GM18511 (cell line): ENCODE results near the gene VSTM2L.

Source experiments
- ATAC-seq: cut with Tn5 transposase; IDR thresholded peaks from one replicate; pipeline ENCODE4 v1.9.1; 2021; ENCODE audit warnings: mild to moderate bottlenecking, moderate library complexity; ENCODE audit not compliant: unreplicated experiment

Gene VSTM2L

DNA sequence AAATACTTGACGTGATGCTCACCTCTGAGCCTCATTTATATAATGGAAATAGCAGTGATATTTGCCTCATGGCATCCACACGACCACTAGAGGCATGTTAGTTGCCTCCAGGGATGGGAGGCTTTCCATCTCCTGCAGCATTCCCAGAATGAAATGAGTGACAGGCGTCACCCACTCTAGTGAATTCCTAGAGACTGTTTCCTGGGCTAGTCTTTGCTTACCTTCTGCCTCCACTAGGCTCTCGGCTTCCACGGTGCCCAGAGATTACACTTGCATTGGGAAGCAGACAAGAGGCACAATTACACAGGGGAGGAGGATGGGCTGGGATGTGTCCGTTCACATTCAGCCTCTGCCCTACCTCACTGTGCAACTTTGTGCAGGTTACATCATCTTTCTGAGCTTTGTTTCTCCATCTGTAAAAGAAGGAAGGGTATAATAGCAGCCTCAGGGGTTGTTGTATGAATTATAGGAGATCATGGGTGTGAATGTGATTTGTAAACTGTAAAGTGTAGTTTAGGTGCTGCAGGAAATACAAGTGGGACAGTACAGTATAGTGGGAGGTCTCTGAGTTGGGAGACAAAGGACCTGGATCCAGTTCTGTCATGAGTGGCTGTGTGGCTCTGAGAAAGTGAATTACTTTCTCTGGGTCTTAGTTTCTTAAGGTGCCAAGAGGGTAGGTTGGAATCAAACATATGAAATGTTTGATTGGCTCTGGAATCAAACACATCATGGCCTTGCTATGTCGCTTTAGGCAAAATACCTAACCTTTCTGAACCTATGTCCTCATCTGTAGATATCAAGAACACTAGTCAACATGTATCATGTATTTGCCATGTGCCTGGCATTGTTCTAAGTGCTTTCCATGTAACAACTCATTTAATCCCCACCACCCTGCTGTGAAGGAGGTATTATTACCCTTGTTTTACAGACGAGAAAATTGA is 3.6 kb upstream of the VSTM2L start:
- ATAC-seq, result no peak

DNA sequence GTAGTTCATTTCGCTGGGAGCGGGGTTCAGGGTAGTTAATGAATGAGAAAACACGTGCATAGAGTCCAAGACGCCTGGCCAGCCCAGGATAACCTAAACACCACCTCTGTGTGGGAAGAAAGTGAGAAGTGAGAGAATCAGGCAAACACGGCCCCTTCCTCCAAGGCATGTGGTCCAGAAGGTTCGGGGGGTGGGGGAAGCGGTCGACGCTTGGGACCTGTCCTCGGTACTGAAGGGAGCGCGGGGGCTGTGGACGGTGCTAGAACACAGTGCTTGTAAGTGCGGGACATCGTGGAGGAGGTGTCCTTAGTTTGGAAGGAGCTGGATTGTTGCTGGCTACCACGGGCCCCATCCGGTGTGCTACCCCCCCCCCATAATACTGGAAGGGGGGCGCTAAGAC is 1.7 kb upstream of the VSTM2L start:
- no peak for ATAC-seq

DNA sequence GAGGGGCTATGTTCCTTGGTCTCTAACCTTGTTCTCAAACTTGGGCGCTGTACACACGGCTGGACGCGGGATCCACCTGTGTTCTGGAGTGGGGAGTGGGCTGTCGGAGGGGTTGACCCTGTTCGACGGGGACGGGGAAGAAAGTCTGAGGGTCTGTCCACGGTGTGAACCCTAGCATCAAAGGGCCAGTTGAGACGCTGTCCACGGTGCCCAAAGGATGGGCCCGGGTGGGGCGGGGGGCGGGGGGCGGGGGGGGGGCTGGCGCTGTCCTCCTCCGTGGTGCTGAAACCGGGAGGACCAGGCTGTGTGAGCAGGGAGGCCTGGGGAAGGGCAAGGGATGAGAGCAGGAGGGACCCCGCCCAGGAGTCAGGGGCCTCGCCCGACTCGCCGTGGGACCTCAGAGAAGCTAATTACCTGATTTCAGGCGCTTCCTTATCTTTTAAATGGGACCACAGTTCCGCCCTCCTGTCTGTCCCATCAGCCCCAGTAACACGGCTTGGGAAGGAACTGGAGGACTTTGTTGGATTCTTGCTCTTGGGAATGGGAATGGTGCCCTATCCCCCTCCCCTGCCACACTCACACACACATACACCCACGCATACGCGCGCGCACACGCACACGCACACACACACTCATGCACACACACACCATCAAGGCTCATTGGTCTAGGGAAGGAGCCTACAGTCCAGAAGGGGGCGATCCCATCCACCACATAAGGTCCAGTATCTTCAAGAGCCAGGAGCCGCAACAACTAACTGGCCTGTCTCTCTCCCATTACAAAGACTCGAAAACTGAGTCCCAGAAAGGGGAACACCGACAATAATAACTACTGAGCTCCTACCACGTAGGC is 1.0 kb upstream of the VSTM2L start:
- ATAC-seq, result no peak

DNA sequence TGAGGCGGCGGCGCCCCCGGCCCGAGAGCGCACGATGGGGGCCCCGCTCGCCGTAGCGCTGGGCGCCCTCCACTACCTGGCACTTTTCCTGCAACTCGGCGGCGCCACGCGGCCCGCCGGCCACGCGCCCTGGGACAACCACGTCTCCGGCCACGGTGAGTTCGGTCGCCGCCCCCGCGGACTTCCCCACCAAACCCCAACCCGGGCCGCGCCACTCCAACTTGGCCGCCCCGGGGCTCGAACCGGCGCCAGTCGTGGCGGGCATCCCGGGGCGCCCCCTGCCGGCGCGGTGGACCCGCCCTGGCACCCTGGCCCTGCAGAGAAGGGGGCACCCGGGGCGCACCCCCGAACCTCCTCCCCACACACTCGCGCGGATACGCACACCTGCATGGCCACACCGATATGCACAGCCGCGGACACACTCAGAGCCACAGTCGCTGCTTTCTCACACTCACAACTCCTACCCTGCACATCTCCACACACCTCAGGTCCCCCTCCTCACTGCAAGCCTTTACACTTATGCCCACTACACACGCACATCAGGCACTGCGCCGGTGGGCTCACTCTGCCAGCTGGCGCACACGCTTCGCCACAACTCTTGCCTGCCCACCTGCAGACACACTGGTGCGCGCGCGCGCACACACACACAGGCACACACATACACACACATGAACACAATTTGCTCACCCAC is 535 bp downstream of the VSTM2L start:
- ATAC-seq, result no peak

DNA sequence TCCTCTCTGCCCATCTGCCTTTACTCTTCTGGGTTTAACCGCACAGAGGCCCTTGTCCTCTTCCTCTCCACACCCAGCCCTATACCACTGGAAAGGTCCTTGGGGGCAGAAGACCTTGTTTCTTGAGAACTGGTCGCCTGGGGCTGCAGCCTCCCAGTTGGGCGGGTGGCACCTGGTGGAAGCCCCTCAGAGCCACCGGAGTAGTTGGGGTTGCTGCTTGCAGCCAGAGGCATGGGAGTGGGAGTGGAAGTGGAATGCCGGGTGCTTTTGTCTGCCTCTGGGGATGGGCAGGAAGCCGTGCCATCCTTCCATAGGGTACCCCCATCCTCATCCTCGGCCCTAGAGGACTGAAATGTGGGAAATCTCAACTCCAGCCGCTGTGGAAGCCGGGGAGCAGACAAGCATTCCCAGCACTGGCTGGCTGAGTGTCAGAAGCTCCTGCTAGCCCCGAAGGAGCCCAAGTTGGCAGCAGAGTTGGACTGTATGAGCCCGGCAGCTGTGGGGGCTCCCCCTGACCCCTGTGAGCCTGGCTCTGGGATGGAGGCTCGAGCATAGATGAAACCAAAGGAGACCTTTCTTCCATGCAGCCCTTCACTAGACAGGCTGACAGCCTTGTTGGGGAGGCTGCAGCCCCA is 1.2 kb downstream of the VSTM2L start:
- no peak for ATAC-seq

DNA sequence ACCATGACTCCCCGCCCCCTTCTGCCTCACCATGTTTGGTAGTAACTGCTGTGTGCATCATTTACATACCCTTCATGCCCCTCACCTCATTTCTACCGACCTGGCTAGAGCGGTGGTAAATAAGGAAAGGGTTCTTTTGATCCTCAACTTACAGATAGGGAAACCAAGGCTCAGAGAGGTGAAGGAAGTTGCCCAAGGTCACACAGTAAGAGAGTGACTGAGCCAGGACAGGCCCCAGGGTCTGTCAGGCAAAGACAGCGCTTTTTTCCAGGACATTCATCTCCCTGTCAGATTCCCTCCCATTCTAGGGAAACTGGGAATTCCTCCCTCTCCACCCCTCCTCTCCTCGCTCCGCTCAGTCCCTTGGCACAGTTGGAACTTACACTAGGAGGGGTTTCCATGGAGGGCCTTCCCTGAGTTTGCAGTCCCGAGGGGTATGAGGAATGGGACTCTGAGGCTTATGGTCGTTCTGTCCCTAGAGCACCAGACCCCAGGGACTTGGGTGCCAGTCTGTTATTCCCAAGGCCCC is 2.0 kb downstream of the VSTM2L start:
- no peak for ATAC-seq

DNA sequence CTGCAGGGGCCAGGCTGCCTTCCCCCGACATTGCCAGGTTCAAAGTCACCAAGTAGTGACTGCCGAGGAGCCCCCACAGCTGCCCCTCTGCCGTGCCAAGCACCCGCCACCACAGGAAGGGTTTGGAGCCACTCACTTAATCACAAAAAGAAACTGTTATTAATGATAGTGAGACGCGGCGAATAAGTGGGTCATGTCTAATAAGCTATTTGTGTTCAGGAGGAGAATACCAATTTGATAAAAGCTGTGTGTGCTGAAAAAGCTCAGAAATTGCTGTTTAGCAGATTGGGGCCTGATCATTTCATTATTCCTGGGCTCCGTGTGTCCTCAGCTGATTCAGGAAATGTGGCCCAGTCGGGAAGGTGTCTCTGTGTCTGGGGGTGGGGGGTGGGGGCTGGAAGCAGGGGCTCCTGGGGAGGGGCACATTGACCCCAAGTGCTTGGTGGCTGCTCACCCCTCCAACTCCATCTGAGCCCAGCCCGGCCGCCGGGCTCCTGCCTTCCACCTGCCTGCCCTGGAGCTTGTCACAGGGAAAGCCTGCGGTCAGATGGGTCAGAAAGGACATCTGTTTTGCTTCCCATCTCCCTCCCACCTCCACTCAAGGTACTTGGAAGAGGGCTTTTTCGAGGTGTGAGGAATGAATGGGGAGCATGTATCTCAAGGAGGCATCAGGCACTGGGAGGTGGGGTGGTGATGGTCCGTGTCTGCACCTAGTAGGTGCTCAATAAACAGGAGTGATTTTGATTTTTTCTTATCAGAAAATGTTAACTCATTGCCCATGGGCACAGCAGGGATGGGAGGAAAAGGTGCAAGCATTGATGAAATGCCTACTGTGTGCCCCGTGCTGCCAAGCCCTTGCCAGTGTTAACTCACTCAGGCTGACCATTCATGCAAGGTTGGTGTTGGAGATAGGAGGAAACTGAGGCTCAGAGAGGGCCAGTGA is 3.0 kb downstream of the VSTM2L start:
- ATAC-seq, result no peak

DNA sequence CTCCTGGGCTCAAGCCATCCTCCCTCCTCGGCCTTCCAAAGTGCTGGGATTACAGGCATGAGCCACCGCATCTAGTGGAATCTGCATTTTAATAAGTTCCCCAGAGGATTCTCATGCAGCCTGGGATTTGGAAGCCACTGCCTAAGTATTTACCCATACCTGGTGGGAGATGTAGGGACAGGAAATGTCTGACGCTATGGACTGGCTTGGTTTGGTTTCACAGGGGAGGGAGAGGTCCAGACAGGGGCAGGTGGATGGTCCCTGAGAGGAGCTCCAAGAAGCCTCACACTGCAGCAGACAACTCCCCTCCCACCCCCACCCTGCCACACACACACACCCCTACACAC is 4.4 kb downstream of the VSTM2L start:
- ATAC-seq, result no peak

DNA sequence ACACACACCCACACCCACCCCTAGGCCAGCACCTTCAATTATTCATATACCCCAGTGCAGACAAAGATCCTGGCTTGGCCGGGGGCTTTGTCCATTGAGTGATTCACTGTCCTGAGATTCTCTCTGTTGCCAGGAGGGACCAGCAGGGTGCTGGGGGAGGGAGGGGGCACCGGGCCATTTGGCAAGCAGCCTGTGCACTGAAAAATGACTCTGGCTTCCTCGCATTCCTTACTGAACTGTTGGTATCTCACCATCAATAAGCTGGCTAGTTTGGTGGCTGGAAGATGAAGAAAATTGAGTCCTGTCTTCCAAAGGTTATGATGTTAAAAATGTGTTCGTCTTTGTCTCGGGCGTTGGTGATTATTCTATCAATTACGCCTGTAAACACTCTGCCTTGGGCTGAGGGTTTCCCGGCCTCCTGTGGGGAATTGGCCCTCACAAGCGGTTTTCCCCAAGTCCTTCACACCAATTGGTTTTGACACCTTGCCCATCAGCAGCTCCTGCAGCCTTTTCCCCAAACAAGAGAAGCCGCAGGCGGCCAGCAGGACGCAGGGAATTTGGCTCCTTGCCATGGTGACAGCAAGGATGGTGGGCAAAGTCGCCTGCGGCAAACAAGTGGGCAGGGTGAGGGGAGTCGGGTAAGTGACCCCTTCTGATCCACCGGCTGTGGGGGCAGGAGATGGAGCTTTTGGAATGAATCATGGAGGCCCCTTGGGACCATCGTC is 4.9 kb downstream of the VSTM2L start:
- no peak for ATAC-seq

DNA sequence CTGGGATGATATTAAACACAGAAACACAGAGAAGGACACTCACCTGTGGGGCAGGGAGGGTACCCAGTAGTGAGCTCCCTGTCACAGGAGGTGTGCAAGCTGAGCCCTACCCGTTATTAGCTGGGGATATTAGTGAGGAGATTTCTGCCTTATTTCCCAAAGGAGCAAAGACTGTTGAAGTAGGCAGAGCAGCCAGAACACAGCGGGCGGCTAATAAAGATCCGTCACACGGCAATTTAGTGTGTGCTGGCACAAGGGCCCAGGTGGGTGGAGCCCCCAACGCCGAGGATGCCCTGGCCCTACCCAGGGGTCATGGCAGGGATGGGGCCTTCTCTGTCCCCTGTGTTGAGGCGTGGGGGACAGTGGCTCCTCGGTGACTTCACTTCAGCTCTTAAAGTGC is 8.3 kb downstream of the VSTM2L start:
- no peak for ATAC-seq

DNA sequence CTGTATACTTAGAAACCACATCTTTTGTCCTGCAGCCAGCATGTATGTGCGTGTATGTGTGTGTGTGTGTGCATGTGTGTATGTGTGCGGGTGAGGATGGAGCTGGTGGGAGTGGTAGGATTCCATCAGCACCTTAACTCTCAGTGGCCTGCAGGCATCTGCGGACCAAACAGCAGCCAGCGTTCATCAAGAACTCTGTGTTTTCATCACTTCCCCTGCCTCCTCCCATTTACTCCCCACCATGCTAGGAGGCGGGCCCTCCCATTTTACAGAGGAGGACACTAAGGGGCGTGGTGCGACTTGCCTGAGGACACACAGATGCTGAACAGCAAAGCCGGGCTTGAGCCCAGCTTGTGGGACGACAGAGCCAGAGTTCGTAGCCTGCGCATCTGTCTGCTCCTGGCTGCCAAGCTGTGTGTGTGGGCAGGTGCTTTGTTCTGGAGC is 8.9 kb downstream of the VSTM2L start:
- no peak for ATAC-seq

DNA sequence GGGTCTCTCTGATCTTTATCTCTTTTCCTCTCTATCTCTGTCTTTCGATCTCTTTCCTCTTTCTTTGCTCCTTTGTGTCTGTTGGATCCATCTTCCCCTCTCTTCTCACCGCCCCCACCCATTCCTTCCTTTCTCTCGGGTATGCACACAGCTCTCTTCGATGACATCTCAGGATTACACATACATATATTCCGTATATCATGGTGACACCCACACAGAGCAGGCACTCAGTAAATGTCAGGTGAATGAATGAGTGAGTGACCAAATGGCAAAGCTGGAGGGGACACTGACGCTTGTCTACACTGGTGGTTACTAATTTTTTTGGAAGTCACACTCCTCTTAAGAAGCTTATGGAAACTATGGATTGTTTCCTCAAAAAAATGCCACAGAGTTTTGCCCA is 9.9 kb downstream of the VSTM2L start:
- ATAC-seq, result no peak

DNA sequence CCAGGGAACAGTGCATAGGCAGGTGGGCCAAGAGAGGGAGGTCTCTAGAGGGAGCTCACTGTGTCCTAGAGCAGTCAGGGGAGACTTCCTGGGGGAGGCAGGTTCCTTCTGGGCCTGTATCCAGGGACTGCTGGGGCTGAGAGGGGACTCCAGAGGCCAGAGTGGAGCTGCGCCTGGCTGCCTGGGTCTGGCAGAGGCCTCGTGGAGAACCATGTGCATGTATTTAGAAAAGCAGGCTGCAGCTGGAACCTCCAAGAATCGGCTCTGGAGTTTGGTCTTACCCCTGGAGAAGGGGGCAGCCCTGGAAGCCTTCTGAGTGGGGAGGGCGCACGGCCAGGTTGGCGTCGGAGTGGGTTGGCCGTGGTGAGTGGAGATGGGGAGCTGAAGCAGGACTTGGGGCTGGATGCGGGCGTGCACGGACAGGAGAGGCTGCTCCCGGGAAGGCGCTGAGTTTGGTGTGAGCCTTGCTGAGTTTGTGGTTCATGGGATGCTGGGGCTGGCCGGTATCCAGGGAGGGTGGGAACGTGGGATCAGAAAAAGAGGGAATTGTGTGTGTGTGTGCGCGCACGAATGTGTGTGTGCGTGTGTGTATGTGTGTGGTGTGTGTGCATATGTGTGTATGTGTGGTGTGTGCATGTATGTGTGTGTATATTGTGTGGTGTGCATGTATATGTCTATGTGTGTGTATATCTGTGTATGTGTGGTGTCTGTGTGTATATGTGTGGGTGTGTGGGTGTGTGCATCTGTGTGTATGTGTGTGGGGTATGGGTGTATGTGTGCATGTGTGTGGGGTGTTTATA is 10.8 kb downstream of the VSTM2L start:
- no peak for ATAC-seq

DNA sequence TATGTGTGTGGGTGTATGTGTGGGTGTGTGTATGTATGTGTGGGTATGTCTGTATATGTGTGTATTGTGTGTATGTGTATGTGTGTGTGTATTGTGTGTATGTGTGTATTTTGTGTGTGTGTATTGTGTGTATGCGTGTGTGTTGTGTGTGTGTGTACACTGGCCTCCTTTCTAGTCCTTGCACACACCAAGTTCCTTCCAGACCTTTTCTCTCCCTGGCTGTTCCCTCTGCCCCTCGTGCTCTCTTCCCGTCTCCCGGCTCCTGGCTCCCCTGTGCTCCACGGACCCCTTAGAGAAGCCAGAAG is 11.4 kb downstream of the VSTM2L start:
- no peak for ATAC-seq

DNA sequence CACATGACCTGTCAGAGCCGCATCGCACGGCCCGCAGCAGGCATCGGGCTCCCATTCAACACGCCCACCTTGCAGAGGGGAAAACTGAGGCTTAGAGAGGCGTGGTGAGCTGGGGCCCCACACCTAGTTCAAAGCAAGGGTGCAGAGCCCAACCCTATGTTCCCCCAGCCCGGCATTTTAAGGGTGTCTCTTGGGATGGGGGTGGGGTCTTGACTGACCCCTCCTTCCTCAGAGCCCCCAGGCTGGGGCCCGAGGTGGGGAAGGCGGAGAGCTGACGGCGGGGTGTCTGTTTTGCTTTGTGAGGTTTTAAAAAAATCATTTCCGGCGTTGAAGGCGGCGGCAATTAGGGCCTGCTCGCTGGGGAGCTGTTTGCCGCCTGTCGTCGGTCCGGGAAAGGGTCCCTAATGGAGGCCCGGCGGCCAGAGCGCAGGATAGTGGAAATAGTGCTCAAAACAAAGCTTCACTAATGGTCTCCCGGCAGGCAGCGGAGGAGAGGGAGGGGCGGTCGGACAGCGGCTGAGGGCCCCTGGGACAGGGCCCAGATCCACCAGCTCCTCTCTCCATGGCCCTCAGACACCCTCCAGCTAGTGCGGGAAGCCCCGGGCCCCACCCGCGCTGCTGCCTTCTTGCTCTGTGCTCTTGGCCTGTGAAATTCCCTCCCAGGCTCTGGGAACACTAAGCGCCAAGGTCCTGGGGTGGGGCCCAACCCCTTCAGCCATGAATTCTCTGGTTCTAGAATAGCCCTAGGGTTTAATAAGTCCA is 11.9 kb downstream of the VSTM2L start:
- ATAC-seq, result no peak

DNA sequence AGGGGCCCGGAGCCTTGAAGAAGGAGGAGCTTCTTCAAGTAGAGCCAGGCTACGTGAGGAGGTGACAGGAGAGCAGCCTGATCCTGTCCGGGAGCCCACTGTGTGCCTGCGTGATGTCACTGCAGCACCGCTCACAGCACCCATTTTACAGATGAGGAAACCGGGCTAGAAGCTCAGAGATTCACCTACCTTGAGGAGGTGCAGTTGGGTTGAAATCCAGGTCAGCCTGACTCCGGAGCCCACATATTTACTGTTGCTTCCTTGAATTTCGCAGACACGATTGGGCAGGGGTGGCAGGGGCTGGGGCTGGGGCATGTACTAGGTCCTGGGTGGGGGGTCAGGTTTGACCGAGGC is 12.5 kb downstream of the VSTM2L start:
- ATAC-seq, result no peak

DNA sequence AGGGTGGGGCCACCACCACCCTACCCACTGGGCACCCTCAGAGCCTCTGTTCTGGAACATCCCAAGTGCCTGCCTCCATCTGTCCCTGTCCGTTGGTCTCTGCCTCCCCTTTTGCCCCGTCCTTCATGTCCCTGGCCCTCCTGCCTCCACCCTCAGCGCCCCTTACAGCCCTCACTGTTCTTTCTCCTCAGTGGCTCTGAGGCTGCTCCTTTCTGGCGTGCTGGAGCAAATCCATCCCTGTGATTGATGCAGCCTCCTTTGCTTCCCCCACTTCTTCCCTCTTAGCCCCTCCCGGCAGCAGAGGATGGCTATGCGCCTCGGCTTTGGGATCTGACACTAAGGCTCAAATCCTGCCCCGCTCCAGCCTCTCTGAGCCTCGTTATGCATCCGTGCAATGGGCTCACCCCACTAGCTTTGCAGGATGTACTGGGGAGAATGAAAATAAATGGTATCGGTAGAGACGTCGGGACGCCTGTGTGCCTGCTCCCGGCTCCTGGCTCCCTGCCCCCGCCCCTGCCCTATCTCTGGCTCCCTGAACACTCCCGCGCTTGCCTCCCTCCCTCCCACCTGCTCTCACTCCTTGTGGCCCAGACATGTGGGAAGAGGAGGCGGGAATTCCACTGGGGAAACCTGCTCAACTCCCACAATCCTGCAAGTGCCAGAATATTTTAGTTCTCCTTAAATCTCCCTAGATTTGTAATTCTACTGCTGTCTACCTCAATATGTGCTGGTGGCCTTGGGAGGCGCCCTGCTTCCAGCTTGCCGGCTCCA is 13.1 kb downstream of the VSTM2L start:
- no peak for ATAC-seq
